Upper lobe of right lung (tissue), 1 donor: ENCODE measurements around the gene PROCA1. TPM values are rescaled to one million over a fixed set of nuclear protein-coding genes. Genes with fewer than 3 reads are reported as not detected.
A peak's percentile ranks its signal among the peaks of the same experiment; 100 is the strongest.

ENCODE experiments used
- ATAC-seq: fragments of 200-7000 bp; cut with Tn5 transposase; one replicate; pipeline ENCODE4 v1.9.1; 2020; ENCODE audit warnings: mild to moderate bottlenecking, moderate library complexity
- DNase-seq: peaks from one replicate; pipeline ENCODE4 v3.0.0-alpha.2; 2020
- H3K27ac ChIP-seq: fragments of 200-600 bp; one replicate; pipeline ENCODE4 v1.8.0; 2022
- H3K27me3 ChIP-seq: fragments of 200-600 bp; one replicate; pipeline ENCODE4 v1.8.0; 2022; ENCODE audit warnings: mild to moderate bottlenecking
- H3K36me3 ChIP-seq: fragments of 200-600 bp; one replicate; pipeline ENCODE4 v1.8.0; 2022
- H3K4me1 ChIP-seq: fragments of 200-600 bp; one replicate; pipeline ENCODE4 v1.8.0; 2022
- H3K4me3 ChIP-seq: fragments of 200-600 bp; one replicate; pipeline ENCODE4 v1.8.0; 2022; ENCODE audit warnings: mild to moderate bottlenecking
- H3K9me3 ChIP-seq: fragments of 200-600 bp; one replicate; pipeline ENCODE4 v1.8.0; 2022
- intact Hi-C: fragments of 100-400 bp; cut with DNase I; formaldehyde crosslinking; loops from one replicate; pipeline ENCODE4 v1.11.0; 2022
- total RNA-seq: library from RNA; stranded (reverse); fragmentation: NEBNext Ultra II Directional; extraction: Animal tissue kit (Norgen Biotek cat#: 25700); gene quantifications from one replicate; pipeline ENCODE4 v1.2.1, GENCODE V29; 2021
- TF ChIP-seq, protein P1 (sequence below): fragments of 200-600 bp; IDR thresholded peaks from one replicate; pipeline ENCODE4 v1.8.0; 2022; ENCODE audit warnings: antibody characterized with exemption
- donor health status: DM: no; HTN: yes; CAD: no; lungs with severe emphysema.

The PROCA1 gene
- total RNA-seq, 1 donor from 2014 or later = 3.3 TPM

DNA sequence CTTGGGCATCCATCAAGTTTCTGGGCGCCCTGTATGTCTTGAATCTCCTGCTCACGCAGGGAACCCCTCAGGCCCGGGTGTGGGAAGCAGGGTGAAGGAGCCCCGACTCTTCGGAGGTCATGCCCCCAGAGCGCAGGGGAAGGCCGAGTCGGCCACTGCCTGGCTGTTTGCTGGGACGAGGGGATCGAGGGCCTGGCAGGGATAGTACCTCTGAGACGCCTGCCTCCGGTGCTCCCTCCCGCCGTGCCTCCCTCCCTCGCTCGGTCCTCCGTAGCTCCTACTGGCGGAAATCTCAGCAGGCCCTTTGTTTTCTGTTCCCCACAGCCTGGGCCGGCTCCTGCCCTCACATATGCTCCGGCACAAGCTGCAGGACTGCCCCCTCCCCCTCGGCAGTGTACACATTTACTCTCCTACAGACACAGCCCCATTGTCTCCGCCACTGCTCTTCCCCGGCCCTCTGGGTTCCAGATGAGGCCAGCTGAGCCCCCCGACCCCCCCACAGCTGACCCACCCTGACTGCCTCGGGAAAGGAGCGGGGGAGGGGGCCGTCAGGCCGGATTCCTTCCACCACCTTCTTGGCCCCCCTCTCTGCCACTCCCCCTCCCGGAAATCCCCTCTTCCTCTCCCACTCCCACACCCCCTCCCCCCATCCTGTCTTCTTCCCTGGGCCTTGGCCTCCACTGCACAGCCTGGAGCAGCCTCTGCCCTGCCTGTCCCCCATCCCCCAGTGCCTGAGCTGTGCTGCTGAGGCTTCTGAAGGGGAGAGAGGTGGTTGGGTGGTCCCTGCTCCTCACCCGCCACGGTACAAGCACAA, 33.5 kb upstream of the PROCA1 start:
- intact Hi-C loops = no loop called here

DNA sequence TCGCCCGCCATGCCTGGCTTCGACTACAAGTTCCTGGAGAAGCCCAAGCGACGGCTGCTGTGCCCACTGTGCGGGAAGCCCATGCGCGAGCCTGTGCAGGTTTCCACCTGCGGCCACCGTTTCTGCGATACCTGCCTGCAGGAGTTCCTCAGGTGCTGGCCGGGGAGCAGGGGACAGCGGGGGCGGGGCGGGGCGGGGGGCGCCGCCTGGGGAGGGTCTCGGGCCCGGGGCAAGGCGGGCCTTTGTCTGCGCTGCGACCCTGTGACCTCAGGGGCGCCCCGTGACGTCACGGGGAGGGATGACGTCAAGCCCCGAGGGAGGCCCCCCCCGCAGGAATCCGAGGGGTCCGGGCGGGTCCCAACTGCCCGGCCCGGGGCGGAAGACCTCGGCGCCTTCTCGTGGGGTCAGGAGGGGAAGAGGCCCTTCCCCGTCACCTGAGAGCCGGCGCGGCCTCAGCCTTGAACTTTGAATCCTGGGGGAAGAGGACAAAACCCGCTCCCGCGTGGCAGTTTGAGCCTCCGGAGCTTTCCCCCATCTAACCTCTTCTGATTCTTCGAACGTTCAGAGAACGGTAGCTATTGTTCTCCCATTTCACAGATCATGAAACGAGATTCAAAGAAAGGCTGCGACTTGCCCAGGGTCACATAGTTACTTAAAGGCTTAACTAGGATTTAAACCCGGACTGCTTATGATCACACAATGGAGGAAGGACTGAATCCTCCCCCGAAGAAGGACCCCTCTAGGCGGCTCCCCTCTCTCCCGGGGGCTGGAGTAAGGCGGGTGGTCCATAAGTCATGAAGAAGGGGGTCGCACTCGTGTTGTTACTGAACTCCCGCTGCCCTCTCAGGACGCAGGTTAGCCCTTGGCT, 32.6 kb upstream of the PROCA1 start:
- ATAC-seq (peak; percentile 4), DNase-seq (peak; percentile 87)
- intact Hi-C loops = no loop called here
- H3K36me3 ChIP-seq = peaks cover 20% of the 10 kb centered on the region
- TF ChIP-seq, protein P1, sequence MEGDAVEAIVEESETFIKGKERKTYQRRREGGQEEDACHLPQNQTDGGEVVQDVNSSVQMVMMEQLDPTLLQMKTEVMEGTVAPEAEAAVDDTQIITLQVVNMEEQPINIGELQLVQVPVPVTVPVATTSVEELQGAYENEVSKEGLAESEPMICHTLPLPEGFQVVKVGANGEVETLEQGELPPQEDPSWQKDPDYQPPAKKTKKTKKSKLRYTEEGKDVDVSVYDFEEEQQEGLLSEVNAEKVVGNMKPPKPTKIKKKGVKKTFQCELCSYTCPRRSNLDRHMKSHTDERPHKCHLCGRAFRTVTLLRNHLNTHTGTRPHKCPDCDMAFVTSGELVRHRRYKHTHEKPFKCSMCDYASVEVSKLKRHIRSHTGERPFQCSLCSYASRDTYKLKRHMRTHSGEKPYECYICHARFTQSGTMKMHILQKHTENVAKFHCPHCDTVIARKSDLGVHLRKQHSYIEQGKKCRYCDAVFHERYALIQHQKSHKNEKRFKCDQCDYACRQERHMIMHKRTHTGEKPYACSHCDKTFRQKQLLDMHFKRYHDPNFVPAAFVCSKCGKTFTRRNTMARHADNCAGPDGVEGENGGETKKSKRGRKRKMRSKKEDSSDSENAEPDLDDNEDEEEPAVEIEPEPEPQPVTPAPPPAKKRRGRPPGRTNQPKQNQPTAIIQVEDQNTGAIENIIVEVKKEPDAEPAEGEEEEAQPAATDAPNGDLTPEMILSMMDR = no peak
- peak overlapping the region; percentile 77 for H3K4me3 ChIP-seq
- no peaks in the 10 kb centered on the region for H3K27me3 ChIP-seq
- no peaks in the 10 kb centered on the region for H3K9me3 ChIP-seq
- peaks cover 49% of the 10 kb centered on the region for H3K4me1 ChIP-seq
- H3K27ac ChIP-seq = peak overlapping the region; percentile 94

More for the DNA sequence above, 33.5 kb upstream of the PROCA1 start:
- ATAC-seq (no peak), DNase-seq (no peak)
- Histone ChIP-seq H3K4me3 (peak overlapping the region; percentile 77), H3K4me1 (peaks cover 58% of the 10 kb centered on the region), H3K36me3 (peaks cover 25% of the 10 kb centered on the region), H3K27me3 (no peaks in the 10 kb centered on the region), H3K9me3 (no peaks in the 10 kb centered on the region), H3K27ac (peak overlapping the region; percentile 94)
- TF ChIP-seq, protein P1 = no peak

DNA sequence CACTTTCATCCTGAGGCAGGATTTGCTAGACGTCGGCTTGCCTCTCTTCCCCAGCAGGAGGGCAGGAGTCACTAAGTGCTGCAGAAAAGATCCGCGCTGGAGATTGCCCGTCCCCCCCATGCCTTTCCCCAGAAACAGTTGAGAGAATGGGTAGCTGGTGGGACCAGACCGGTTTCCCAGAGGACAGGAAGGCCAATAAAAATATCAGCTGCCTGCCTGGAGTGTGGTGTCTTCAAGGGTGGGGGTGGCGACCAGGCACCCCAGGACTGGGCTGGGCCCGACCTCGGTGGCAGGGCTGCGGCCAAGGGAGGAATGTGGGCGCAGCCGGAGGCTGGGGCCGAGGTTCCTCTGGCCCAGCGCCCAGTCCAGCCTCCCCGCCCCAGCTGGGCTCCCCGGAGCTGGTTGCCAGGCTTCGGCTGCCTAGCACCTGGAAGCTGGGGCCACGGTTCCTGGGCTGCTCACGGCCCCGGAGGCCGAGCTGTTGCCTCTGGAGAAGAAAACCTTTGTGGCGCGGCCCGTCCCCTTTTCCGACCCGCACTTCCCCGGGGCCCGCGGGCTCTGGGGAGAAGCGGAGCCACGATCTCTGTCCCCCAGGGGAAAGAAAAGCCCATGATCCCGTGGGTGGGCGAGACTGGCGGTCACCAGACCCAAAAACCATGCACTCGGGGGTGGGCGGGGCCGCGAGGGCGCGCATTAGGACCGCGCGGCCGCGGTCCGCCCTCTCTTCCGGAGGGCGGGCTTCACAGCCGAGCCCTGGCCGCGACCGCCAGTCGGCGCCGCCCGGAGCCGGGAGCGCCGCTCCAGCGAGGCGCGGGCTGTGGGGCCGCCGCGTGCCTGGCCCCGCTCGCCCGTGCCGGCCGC, 31.8 kb upstream of the PROCA1 start, which contains the start of gene TRAF4:
TRAF4 (plus strand) TSS at position 769 of the 861 bp plus-strand sequence. CDS start 102 bp downstream, outside the sequence.
- ATAC-seq = peak; percentile 75
- peaks cover 41% of the 10 kb centered on the region for H3K4me1 ChIP-seq
- intact Hi-C loops = no loop called here

DNA sequence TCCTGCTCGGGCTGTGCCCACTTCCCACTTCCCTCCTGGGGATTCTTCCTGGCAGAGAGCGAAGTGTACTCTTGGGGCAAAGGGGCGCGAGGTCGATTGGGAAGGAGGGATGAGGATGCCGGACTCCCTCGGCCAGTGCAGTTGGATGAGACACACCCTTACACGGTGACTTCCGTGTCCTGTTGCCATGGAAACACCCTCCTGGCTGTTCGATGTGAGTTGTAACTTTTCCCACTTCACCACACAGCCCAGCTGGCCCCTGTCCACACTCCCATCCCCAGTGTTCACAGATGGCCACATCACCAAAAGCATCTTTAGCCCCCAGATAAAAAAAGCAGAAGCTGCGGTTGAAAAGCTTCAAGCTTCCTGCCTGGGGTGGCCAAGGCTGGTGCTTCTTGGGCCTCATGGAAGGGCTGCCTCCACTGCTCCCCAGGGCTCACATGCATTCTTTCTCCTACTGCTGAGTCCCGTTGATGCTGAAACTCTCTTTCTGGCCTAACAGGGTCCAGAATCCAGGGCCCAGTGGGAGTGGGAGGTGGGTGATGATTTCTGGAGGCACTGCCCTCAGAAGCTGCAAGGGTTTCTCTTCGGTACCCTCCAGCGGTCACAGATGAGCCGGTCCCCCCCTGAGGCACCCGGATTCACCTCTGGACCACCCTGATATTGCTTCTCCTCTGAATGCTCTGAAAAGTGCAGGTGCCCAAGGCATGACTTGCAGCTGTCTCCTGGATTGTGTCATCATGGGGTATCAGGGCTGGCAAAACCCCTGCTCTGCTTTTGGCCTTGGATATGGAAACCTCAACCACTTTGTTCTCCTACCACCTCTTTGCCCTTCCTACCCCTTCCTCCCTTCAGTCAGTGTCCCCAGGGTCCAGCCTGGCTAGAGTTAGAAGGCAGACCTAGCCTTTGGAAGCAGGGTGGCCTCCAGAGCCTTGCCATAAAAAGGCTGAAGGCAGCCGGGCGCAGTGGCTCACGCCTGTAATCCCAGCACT, 30.0 kb upstream of the PROCA1 start:
- no peak for ATAC-seq
- intact Hi-C loops = no loop called here
- peaks cover 23% of the 10 kb centered on the region for H3K4me1 ChIP-seq

More for the DNA sequence above, 31.8 kb upstream of the PROCA1 start, which contains the start of gene TRAF4:
- DNase-seq = peak; percentile 93
- Histone ChIP-seq H3K36me3 (peaks cover 11% of the 10 kb centered on the region), H3K27me3 (no peaks in the 10 kb centered on the region), H3K9me3 (no peaks in the 10 kb centered on the region), H3K4me3 (peak within 1 kb of the TSS; percentile 77), H3K27ac (peak within 1 kb of the TSS; percentile 94)
- TF ChIP-seq, protein P1 = no peak

More for the DNA sequence above, 30.0 kb upstream of the PROCA1 start:
- Histone ChIP-seq H3K9me3 (no peaks in the 10 kb centered on the region), H3K27me3 (no peaks in the 10 kb centered on the region), H3K36me3 (no peaks in the 10 kb centered on the region), H3K4me3 (no peak overlapping the region), H3K27ac (peak overlapping the region; percentile 94)
- no peak for DNase-seq
- TF ChIP-seq, protein P1 = no peak
